Panc1 (cell line): ENCODE results near the gene KDM5A.

Source experiments
- CTCF ChIP-seq: fragments of 450-650 bp; IDR thresholded peaks from 2 replicates; pipeline ENCODE4 v1.5.1; 2017; ENCODE audit warnings: mild to moderate bottlenecking
- SIN3A ChIP-seq: IDR thresholded peaks from 2 replicates; pipeline ENCODE4 v1.6.1; 2012; ENCODE audit warnings: low read depth, mild to moderate bottlenecking, low read length, moderate library complexity, borderline replicate concordance; ENCODE audit not compliant: insufficient read depth

DNA sequence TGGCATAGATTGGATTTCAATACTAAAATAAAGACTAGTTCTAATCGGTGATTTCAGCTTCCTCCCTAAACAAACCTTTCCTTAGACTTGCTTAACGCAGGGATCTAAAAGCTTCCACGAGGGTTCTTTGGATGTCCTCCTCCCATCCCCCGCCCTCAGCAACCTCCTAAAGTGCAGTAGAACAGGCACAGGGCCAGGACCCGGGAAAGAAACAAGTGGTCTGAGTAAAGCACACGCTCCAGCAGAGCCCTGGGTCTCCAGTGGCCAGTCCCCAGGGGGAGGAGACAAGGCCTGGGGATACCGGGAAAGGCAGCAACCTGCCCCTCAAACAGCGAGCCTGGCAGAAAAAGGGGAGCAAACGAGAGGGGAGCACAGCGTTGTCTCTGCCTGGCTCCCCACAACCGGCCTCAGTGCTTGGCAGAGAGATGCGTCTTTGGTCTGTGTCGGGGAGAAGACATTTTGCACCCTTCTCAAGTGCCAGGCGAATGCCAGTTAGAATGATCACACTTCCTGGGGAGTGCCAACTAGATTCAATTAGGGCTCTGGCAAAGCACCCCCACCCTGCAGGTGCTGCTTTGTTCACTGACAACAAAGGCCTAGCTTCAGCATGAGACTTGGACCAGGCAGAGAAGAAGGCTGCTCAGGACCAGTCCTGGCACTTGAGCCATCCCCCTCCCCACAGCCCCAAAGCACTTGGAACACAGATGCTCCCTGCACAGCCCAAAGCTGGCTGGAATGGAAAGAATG is 158.0 kb downstream of the KDM5A start:
- TF ChIP-seq SIN3A = no peak
- no peak for TF ChIP-seq CTCF
